Body of pancreas (tissue), 4 donors: ENCODE results near the gene GUCA2A. TPM values are rescaled to one million over a fixed set of nuclear protein-coding genes. Genes with fewer than 3 reads are reported as not detected.

Source experiments
- ATAC-seq: fragments of 150-250 bp; one replicate; pipeline ENCODE4 v1.9.1; 2016
- DNase-seq, 4 donors: peaks; one replicate each; pipeline ENCODE4 v3.0.0-alpha.2; 2019
- H3K27ac ChIP-seq, 4 donors: fragments of 200-600 bp; sonication (generic); 1 replicate in 3 of 4; 2 replicates in 1 of 4; pipeline versions ENCODE4 v1.5.1 to v1.6.1; 2016 to 2019; ENCODE audit warnings: mild to moderate bottlenecking in 1 of 4, mixed read lengths in 1 of 4, moderate library complexity in 1 of 4
- H3K27me3 ChIP-seq, 2 donors: fragments of 200-600 bp; sonication (generic); one replicate each; pipeline ENCODE4 v1.6.0; 2016; ENCODE audit warnings: mild to moderate bottlenecking in 1 of 2
- H3K36me3 ChIP-seq, 2 donors: fragments of 200-600 bp; sonication (generic); replicated peaks in 1 of 2; 2 replicates each; pipeline ENCODE4 v1.5.1; 2016; ENCODE audit warnings: low read depth in 2 of 2; ENCODE audit not compliant: insufficient read depth in 1 of 2
- H3K4me1 ChIP-seq: fragments of 200-600 bp; sonication (generic); one replicate; pipeline ENCODE4 v1.6.0; 2016
- H3K4me3 ChIP-seq, 2 donors: fragments of 200-600 bp; sonication (generic); 1 replicate in 1 of 2; 2 replicates in 1 of 2; pipeline ENCODE4 v1.5.1; 2016 to 2019
- H3K9me3 ChIP-seq, 3 donors: fragments of 200-600 bp; sonication (generic); 1 replicate in 2 of 3; 2 replicates in 1 of 3; pipeline ENCODE4 v1.5.1; 2016
- CTCF ChIP-seq, 7 experiments: fragments of 450-650 bp in 4 of 7; fragments of 200-600 bp in 3 of 7; sonication (generic) in 3 of 7; IDR thresholded peaks; one replicate each; pipeline ENCODE4 v1.5.1; 2016 to 2019; ENCODE audit warnings: antibody characterized with exemption in 7 of 7
- POLR2A ChIP-seq, 3 donors: fragments of 450-650 bp; IDR thresholded peaks; one replicate each; pipeline ENCODE4 v1.6.1; 2016; ENCODE audit warnings: antibody characterized with exemption in 3 of 3, mild to moderate bottlenecking in 2 of 3
- WGBS, 2 donors: methylation state at CpG; one replicate each; pipeline ENCODE4 v1.1.5; 2017; 5-methylcytosine and 5-hydroxymethylcytosine counted together
- intact Hi-C: fragments of 100-400 bp; cut with DNase I; formaldehyde crosslinking; loops from one replicate; pipeline ENCODE4 v1.15.1; 2023
- total RNA-seq, 2 donors: library from RNA; depleted of rRNA; stranded (reverse); fragments of >200 nt; gene quantifications; one replicate each; pipeline ENCODE4 v1.1.0, GENCODE V29; 2016

Gene GUCA2A
- total RNA-seq, 2 donors from 2014 or later, result not detected

DNA sequence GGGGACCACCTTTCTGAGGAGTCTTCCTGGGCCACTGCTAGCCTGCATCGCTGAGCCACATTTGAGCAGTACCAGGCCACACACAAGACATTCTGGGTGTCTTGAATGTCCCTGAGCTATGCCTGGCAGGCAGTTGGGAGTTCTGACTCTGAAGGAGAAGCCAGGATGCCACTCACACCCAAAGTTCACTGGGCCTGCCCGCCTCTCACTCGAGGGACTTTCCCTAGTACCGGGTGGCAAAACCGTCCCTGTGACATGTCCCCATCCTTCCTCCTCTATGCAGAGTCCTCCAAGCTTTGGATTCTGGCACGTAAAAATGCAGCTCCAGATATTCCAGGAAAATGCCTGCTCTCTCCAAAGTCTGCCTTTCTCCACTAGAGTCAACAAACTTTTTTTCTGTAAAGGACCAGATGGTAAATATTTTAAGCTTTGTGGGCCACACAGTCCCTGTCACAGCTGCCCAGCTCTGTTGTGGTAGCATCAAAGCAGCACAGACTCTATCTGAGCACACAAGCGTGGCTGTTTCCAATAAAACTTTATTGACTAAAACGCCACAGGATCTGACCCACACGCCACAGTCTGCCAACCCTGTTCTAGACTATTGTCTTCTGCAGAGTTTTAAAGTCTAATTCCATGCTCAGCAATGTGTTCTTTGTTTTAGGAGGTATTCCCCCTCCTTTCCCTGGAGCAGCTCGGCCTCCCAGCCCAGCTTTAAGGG is 30.6 kb downstream of the GUCA2A start:
- Histone ChIP-seq H3K27me3 (no peaks in the 10 kb centered on the region), H3K9me3 (no peaks in the 10 kb centered on the region), H3K36me3 (no peaks in the 10 kb centered on the region), H3K4me1 (no peaks in the 10 kb centered on the region), H3K27ac (no peak overlapping the region), H3K4me3 (no peak overlapping the region)
- WGBS, 2 donors, result 75 to 86% methylated on average over 10 of the region's 10 CpGs
- intact Hi-C loops, result no loop called here
- TF ChIP-seq CTCF (IDR thresholded peaks at IDR 0.05) (no peak), POLR2A (IDR thresholded peaks at IDR 0.05) (no peak)
- ATAC-seq (no peak), DNase-seq (no peak)

- ATAC-seq (no peak), DNase-seq (no peak)
- 86 to 89% methylated on average over 5 of the region's 5 CpGs for WGBS, 2 donors
- Histone ChIP-seq H3K27ac (no peak overlapping the region), H3K4me1 (no peaks in the 10 kb centered on the region), H3K36me3 (no peaks in the 10 kb centered on the region), H3K9me3 (no peaks in the 10 kb centered on the region), H3K27me3 (no peaks in the 10 kb centered on the region), H3K4me3 (no peak overlapping the region)
- TF ChIP-seq CTCF (IDR thresholded peaks at IDR 0.05) (no peak), POLR2A (IDR thresholded peaks at IDR 0.05) (no peak)
- intact Hi-C loops, result no loop called here
Measured at GRCh38 chr1:42133390-42133789, 31.2 kb downstream of the GUCA2A start.

GRCh38 chr1:42130061-42130660 is 34.4 kb downstream of the GUCA2A start:
- DNase-seq (no peak), ATAC-seq (no peak)
- Histone ChIP-seq H3K27me3 (no peaks in the 10 kb centered on the region), H3K27ac (no peak overlapping the region), H3K4me1 (no peaks in the 10 kb centered on the region), H3K36me3 (no peaks in the 10 kb centered on the region), H3K9me3 (no peaks in the 10 kb centered on the region), H3K4me3 (no peak overlapping the region)
- intact Hi-C loops, result no loop called here
- 75 to 77% methylated on average over 5 of the region's 5 CpGs for WGBS, 2 donors
- TF ChIP-seq POLR2A (IDR thresholded peaks at IDR 0.05) (no peak), CTCF (IDR thresholded peaks at IDR 0.05) (no peak)

GRCh38 chr1:42128964-42129363 is 35.6 kb downstream of the GUCA2A start:
- Histone ChIP-seq H3K36me3 (no peaks in the 10 kb centered on the region), H3K9me3 (no peaks in the 10 kb centered on the region), H3K27ac (no peak overlapping the region), H3K4me3 (no peak overlapping the region), H3K4me1 (no peaks in the 10 kb centered on the region), H3K27me3 (no peaks in the 10 kb centered on the region)
- intact Hi-C loops, result no loop called here
- TF ChIP-seq CTCF (IDR thresholded peaks at IDR 0.05), result no peak
- no peak for TF ChIP-seq POLR2A (IDR thresholded peaks at IDR 0.05)
- 66 to 75% methylated on average over 3 of the region's 3 CpGs for WGBS, 2 donors
- no peak for ATAC-seq
- no peak for DNase-seq

GRCh38 chr1:42128499-42128898 is 36.0 kb downstream of the GUCA2A start:
- H3K4me1 ChIP-seq, result no peaks in the 10 kb centered on the region
- H3K9me3 ChIP-seq, result no peaks in the 10 kb centered on the region
- no peak overlapping the region for H3K27ac ChIP-seq
- DNase-seq (no peak), ATAC-seq (no peak)
- TF ChIP-seq POLR2A (IDR thresholded peaks at IDR 0.05), result no peak
- TF ChIP-seq CTCF (IDR thresholded peaks at IDR 0.05), result no peak
- H3K27me3 ChIP-seq, result no peaks in the 10 kb centered on the region
- 59% methylated on average over 2 of the region's 2 CpGs for WGBS, 2 donors
- no peaks in the 10 kb centered on the region for H3K36me3 ChIP-seq
- intact Hi-C loops, result no loop called here
- no peak overlapping the region for H3K4me3 ChIP-seq
